ELF-1 (cell line): ENCODE measurements around the gene TMEM203.

Experiments used
- DNase-seq: peaks from one replicate; pipeline ENCODE4 v3.0.0-alpha.2; 2016; ENCODE audit warnings: low read depth, low spot score

Gene TMEM203

DNA sequence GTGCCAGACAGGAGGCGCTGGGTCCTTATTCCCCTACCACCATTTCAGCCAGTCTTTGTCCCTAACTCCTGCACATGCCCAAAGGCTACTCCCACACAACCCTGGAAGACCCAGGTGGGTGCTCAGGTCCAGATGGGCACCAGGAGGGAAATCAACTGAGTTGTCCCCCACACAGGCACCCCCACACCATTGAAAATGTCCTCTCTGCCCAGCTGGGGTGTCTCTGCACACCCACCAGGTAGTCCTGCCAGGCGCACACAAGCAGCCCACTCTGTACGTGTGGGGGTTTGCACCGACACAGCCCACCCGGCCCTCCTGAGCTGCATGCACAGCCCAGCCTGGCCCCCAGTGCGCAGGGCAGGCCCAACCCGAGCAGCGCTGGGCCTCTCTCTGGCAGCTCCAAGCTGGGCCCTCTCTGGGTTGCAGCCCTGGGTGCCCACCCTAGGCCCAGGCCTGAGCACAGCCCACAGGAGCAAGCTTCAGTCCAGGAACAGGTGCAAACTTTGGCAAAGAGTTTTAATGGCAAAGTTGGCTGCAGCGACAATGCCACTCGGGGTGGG lies 14.4 kb upstream of the TMEM203 start:
- DNase-seq = no peak

DNA sequence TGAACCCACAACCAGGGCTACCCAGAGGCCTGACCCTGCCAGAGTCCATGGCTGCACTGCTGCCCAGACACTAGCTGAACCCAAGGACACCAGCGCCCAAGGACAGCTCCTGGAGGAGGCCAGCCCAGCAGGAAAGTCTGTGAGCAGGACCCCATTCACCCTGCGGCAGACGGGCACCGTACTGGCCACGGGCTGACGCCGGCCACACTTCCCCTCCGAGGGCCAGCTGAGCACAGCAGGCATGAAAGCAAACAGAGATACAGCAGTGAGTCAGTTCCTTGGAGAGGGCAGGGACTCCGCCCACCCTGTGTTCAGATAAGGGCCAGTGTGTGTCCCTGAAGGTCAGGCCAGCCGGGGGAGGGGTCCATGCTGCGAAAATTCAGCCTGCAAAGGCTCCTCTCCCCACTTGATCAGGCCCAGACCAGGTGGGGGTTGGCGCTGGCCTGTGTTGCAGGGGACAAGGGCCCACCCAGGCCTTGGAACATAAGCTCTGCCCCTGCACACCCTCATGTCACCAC lies 13.4 kb upstream of the TMEM203 start:
- DNase-seq = peak; percentile 51

DNA sequence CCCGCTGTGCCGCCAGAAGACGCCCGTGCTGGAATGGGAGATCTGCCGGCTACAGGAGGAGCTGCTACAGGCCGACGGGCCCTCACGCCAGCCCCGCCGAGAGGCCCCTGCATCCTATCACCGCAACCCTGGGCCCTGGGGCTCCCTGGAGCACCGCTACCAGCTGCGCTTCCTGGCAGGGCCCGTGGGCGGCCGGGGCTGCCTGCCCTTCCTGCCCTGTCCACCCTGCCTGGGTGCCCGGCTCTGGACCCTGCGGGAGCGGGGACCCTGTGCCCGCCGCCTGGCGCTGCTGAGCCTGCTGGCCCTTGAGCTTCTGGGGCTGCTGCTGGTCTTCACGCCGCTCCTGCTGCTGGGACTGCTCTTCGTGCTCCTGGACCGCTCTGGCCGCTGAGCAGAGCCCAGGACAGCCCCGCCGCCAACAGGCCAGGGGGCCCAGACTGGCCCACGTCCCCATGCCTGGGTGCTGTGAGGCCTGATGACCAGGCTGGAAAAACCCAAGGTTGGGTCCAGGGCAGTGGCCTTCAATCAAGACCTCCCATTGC lies 12.8 kb upstream of the TMEM203 start:
- DNase-seq = no peak

DNA sequence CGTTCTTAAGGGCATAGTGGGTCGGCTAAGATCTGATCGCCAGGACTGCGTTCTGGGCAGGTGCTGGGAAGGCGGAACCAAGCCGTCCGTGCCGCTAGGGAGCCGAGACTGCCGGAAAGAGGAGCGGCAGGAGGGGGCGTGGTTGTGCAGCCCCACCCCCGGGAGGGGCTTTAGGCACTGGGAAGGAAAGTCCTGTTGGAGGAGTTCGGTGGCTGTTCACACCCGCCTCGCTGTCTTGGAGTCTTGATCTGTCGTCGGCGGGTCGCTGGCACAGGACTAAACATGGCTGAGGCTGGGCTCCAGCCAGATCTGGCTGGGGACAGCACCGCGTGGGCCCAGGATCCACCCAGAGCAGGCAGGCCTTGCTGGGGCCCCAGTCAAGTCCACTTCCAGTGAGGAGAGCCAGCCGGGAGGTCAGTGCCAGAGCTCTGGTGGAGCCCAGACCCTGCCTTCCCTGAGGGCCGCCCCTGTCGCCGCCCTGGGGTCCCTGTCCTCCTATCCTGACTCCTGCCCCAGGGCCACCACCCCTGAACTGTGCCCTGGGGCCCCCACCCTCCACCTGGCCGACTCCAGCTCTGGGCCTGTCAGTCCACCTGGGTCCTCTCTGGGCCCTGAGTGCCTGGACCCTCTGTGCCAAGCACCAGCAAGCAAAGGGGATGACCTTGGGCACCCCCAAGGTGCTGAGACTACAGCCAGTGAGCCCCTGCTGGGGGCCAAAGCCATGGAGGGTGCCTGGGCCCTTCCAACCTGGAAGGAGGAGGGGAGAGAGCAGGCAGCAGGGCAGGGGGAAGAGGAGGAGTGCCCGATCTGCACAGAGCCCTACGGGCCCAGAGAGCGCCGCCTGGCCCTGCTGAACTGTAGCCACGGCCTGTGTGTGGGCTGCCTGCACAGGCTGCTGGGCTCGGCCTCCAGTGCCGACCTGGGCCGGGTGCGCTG lies 12.1 kb upstream of the TMEM203 start:
- peak; percentile 85 for DNase-seq

DNA sequence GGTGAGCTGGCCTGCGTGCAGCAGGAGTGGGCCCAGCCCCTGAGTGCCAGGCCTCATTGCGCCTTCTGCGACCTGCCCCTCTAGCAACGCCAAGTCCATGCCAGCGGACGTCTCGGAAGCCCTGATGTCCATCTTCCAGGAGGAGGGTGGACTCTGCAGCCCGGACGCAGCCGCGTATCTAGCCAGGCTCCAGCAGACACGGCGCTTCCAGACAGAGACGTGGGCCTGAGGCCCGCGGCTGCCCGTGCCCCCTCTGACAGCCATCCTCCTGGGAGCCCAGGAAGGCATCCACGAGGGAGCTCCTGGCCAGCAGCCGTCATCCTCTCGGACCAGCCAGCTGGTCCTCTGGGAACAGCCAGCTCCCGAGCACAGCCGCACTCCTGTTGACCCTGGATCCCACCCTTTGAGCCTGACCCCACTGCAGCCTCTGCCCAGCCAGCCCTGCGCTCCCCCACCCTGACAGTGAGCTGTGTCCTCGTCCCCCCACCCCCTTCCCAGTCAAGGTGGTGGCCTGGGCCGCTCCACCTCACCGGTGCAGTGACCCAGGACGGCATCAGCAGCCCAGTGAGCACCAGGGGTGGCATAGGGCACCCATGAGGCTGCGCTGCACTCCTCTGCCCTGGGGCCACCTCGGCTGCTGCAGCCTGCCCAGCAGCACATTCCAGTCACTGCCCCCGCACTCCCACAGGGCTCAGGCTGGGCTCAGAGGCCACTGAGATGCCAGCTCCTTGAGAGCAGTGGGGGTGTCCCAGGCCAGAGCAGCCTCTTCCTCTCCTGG lies 10.9 kb upstream of the TMEM203 start:
- no peak for DNase-seq

DNA sequence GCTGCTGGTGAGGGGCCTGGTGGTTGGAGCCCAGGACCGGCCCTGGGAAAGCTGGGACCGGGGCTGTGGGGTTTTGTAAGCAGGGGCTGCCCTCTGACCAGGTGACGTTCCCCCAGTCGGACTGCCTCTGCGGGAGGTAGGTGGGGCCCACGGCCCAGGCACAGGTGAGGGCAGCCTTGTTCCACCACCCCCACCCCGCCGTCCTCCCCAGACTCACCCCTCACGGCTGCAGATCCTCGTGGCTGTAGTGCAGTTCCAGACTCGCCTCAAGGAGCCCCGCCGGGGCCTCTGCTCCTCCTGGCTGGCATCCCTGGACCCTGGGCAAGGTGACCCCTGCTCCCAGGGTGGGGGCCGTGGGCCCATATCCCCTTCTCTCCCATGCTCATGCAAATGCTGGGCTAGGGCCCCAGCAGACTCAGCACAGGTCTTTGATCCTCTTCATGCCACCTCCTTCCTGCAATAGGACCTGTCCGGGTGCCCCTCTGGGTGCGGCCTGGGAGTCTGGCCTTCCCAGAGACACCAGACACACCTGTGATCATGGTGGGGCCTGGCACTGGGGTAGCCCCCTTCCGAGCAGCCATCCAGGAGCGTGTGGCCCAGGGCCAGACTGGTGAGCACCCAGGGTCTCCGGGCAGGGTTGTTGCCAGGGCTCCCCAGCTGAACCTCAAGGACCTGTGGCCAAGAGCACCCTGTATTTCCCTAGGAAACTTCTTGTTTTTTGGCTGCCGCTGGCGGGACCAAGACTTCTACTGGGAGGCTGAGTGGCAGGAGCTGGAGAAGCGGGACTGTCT lies 9.9 kb upstream of the TMEM203 start:
- no peak for DNase-seq

DNA sequence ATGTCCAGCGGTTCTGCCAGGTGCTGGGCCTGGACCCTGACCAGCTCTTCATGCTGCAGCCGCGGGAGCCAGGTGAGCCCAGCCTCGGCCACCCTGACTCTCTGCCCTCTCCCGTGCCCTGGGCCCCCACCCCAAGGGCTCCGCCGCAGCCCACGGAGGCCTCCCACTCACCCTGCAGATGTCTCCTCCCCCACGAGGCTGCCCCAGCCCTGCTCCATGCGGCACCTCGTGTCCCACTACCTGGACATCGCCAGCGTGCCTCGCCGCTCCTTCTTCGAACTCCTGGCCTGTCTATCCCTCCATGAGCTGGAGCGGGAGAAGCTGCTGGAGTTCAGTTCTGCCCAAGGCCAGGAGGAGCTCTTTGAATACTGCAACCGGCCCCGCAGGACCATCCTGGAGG lies 9.2 kb upstream of the TMEM203 start:
- no peak for DNase-seq

DNA sequence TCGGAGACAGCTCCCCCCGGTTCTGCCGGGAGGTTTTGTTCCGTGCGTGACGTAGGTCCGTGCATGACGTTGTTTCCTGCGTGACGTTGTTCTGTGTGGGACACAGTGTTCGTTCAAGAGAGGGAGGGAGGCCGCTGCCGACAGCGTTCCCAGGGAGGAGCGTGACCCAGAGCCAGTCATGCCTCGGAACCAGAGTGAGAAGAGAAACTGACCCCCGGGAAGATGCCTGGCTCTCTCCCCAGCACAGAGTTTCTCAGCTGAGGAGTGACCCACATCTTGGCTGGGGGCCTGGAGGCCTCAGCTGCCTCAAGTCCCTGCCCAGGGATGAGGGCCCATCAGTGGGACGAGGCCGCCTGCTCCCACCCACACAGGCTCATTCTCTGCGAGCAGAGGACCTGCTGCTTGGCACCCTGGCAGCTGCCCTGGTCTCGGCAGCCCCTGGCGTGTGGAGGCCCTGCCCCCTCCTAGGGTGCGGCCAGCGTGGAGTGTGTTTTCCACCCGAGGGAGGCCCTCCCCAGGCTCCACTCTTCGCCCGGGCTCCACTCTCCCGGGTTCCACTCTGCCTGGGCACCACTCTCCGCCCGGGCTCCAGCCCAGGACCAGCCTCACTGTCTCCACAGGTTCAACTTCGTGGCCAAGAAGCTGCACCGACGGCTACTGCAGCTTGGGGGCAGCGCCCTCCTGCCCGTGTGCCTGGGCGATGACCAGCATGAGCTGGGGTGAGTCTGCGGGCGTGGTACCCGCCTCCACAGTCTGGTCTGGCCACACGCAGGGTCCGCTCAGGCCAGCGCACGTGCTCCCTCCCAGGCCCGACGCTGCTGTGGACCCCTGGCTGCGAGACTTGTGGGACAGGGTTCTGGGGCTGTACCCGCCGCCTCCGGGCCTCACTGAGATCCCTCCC lies 8.0 kb upstream of the TMEM203 start:
- no peak for DNase-seq

DNA sequence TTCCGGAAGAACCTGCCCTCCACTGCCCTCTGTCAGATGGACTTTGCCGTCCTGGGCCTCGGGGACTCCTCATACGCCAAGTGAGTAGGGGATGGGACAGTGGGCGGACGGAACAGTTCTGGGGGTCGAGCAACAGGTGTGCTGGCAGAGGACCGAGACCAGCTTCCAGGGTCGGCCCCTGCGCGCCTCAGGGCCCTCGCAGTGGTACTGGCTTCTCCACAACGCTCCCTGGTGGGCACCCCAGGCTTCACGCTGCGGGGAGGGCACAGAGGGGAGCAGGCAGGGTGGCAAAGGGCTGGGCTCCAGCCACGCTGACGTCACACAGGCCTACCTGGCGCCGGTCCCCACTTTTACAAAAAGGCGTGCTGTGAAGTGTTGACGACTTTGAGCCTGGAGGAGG lies 7.1 kb upstream of the TMEM203 start:
- DNase-seq = no peak

DNA sequence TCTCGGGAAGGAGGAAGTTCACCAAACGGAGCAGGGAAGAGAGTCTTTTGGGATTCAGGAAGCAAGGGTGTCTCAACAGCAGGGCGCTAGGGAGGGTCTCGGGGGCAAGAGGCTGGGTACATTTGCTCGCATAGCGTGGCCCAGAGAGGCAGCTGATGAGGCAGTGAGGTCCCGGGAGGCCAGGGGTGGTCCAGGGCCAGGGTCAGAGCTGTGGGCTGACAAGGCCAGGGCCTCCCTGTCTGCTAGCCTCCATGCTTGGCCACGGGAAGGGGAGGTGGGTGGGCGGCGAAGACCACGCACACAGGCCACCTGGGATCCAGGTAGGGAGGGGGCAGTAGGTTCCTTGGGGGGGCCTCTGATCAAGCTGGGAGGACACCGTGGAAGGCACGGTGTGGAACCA lies 6.1 kb upstream of the TMEM203 start:
- no peak for DNase-seq

DNA sequence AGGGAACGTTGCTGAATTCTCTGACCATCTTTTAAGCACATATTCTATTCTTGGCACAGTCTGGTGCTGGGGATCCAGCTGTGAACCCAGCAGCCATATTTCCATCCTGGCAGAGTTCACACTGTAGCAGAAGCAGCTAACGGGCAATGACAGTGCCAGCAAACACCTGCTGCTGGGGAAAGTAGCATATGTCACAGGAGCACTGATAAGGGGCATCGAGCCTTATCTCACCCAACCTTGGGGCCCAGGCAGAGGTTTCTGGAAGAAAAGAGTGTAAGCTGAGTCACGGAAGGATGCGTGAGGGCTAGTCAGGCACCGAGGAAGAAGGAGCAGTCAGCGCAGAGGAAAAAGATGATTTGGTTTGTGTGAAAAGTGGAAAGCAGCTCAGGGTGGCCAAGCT lies 1.2 kb upstream of the TMEM203 start:
- no peak for DNase-seq

DNA sequence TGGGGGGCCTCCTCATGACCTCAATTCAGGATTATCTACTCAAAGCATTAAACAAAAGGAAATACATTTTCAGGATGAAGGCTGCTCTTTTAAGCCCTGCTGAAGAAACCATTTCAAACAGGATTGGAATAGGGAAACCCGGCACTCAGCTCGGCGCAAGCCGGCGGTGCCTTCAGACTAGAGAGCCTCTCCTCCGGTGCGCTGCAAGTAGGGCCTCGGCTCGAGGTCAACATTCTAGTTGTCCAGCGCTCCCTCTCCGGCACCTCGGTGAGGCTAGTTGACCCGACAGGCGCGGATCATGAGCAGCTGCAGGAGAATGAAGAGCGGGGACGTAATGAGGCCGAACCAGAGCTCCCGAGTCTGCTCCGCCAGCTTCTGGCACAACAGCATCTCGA lies 720 bp downstream of the TMEM203 start:
- DNase-seq = no peak

DNA sequence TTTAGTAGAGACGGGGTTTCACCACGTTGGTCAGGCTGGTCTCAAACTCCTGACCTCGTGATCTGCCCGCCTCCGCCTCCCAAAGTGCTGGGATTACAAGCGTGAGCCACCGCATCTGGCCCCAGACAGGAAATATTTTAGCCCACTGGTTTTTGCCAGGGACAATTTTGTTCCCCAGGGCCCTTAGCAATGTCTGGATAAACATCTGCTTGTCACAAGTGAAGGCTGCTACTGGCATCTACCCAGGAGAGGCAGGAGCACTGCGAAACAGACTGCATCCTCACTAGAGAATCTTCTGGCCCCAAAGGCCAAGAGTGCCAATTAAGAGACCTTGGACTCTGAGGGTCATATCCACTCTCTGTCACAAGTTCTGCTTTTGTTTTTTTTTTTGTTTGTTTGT lies 2.5 kb downstream of the TMEM203 start:
- no peak for DNase-seq

DNA sequence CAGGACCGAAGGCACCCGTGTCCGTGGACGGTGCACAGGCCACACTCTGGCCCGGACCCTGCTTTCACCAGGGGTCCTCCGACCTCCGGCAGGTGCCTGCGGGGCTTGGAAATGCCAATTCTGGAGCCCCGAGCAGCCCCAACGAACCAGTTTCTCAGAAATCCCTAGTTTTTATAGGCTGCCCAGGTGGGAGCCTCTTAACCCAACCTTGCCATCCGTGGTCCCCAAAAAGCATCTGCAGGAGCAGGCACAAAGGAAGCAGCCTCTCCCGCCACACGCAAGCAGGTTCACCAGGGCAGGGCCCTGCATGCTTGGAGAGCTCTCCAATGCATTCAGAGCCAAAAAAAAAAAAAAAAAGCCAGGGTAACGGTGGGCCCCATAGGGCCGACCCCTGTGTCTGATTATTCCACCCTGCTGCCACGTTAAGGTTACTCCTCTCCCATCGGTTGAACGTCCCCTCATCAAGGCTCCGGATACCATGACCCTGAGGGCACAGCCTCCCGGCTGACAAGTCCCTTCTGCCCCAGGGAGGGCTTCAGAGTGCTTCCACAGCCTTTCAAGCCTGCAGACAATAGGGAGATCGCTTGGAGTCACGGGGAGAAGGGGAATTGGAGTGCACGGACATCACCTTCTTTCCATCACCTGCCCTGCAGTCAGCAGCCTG lies 4.1 kb downstream of the TMEM203 start:
- peak; percentile 50 for DNase-seq

DNA sequence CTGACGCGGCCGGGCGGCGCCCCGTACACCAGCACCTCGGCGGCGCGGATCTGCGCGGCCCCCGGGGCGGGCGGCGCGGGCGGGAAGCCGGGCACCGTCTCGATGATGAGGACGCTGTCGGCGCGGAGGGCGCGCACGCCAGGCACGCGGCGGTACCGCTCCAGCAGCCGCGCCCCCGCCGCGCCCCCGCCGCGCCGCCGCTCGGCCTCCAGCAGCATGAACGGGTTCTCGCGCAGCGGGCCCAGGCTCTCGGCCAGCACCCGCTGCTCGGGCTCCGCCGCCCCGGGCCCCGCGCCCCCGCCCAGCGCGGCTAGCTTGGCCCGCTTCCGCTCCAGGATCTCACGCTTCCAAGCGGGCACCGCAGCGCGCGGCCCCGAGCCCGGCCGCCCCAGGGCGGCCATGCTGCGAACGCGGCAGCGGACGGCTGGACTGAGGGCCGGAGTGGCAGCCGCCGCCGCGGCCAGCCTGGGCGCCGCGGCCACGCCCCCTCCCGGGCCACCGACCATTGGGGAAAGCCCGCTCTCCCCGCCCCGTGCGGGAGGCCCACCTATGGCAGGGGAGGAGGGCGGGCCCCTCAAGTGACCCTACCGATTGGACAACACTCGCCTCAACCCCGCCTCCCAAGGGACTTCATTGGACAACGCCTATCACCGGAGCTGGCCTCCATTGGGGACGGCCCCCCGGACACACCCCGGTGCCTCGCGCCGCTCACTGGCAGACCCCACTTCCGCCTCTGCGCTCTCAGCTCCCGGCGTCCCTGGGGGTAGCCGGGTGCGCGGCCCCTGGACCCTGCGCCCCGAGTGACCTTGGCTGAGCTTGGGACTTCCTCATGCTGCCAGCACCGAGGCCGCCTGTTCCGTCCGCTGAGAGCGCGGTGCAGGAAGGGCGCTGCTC lies 4.9 kb downstream of the TMEM203 start, which contains the start of gene TPRN:
Gene TPRN, minus strand, starts transcription at position 431 of the 894 bp plus-strand sequence. Its CDS starts 30 bp downstream, at position 401.
- DNase-seq = peak; percentile 99

DNA sequence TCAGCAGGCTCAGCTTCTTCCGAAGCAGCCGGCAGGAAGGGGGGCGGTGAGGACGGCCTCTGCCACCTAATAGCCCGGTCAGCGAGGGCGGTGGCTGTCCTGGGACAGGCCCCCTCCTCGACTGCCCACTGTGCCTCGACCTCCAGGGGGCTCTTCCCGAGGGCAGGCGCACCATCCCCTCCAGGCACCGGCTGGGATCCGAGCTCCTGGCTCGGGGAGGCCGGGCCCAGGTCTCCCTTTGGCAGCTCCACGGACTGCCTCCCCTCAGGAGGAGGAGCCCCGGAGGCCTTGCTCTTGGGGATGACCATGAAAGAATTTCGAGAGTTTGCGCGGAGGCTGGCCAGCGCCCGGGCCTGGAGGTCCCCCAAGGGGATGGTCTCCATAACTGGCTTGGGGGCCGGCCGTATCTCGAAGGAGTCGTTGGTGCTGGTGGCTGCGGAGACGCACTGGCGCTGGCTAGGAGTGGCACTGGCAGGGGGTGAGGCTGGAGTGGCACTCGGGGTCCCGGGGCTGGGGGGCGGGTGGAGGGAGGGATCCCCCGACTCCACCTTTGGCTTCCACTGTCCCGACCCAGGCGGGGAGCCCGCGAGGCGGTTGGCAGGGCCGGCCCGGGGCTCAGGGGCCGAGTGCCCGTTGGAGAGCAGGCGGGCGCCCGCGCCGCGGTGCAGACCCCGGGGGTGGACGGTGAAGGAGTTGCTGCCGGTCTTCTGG lies 5.9 kb downstream of the TMEM203 start:
- peak; percentile 38 for DNase-seq

DNA sequence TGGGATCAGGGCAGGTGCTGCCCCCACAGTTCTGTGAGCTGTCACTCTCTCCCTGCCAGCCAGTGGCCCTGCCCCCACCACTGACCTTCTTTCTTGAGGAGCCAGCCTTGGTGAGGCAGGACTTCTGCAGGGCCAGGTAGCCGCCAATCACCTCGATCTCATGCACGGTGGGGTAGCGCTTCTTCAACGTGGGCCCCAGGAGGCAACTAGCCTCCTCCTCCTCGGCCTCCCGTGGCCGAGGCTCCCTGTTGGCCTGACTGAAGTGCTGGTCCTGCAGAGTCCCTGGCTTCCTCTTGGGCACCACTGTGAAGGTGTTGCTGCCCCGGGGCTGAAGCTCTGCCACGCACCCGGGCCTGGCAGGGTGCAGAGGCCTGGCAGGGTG lies 6.6 kb downstream of the TMEM203 start:
- DNase-seq = no peak
